ENCODE data around the gene BIRC5. TPM values are rescaled to one million over a fixed set of nuclear protein-coding genes. Genes with fewer than 3 reads are reported as not detected.

BIRC5 gene
- total RNA-seq, 1 donor from 2014 or later: 68.0 TPM

DNA sequence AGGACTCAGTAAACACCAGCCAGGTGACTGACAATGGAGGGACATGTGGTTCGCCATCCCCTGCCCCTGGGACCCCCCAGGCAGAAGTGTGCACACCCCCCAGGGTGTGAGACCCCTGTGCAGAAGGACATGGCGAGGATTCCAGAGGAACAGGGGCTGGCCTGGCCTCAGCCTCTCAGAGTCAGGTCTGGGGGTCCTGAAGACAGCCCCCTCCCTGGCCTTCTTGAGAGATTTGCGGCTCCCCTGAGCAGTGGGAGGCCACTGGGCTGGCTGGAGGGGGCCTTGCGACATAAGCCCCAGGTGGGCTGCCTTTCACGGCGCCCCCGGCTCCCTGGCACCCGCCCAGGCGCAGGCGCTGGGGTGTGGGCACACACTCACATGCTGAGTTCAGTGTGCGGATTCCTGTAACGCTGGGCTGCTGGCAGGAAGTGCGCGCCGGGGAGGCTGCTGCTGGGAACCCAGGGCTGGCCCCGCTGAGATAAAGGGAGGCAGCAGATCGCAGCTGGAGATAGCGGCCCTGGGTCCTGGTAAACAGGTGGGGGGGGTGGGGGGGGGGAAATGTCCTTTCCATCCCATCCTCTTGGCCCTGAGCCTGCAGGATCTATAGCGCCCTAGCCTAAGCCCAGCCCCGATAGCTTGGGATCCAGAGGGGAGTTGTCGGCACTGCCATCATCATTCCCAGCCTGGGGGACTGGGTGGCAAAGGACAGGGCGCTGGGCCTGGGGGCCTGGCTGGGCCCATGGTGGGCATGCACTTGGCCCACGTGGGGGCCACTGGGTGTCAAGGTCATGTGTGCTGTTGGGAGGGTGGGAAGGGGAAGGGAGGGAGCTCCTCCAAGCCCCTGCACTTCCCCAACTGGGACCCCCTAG is 44.5 kb downstream of the BIRC5 start:
- TF ChIP-seq, protein P1, sequence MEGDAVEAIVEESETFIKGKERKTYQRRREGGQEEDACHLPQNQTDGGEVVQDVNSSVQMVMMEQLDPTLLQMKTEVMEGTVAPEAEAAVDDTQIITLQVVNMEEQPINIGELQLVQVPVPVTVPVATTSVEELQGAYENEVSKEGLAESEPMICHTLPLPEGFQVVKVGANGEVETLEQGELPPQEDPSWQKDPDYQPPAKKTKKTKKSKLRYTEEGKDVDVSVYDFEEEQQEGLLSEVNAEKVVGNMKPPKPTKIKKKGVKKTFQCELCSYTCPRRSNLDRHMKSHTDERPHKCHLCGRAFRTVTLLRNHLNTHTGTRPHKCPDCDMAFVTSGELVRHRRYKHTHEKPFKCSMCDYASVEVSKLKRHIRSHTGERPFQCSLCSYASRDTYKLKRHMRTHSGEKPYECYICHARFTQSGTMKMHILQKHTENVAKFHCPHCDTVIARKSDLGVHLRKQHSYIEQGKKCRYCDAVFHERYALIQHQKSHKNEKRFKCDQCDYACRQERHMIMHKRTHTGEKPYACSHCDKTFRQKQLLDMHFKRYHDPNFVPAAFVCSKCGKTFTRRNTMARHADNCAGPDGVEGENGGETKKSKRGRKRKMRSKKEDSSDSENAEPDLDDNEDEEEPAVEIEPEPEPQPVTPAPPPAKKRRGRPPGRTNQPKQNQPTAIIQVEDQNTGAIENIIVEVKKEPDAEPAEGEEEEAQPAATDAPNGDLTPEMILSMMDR (conservative IDR thresholded peaks at IDR 0.05; ENCODE audit: low read depth, low read length): no peak
- H3K4me3 ChIP-seq (ENCODE audit: low read depth, low read length): no peak overlapping the region
- no peak for DNase-seq (ENCODE audit: low read depth)

DNA sequence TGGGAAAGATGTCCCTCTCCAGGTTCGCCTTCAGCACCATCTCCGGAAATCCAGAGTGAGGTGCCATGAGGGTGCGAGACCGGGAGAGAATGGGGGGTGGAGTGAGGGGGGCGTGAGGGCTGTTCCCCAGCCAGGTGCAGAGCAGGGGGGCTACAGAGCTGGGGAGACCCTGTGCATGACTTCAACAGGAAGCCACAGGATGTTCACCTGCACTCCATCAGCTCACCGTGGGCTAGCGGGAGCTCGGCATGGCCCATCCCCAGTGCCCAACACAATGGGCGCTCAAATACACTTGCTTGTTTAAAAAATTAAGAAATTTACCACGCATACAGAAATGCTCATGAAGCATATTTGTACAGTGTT is 45.1 kb downstream of the BIRC5 start:
- DNase-seq (ENCODE audit: low read depth): no peak
- TF ChIP-seq, protein P1 (conservative IDR thresholded peaks at IDR 0.05; ENCODE audit: low read depth, low read length): no peak
- H3K4me3 ChIP-seq (ENCODE audit: low read depth, low read length): no peak overlapping the region

DNA sequence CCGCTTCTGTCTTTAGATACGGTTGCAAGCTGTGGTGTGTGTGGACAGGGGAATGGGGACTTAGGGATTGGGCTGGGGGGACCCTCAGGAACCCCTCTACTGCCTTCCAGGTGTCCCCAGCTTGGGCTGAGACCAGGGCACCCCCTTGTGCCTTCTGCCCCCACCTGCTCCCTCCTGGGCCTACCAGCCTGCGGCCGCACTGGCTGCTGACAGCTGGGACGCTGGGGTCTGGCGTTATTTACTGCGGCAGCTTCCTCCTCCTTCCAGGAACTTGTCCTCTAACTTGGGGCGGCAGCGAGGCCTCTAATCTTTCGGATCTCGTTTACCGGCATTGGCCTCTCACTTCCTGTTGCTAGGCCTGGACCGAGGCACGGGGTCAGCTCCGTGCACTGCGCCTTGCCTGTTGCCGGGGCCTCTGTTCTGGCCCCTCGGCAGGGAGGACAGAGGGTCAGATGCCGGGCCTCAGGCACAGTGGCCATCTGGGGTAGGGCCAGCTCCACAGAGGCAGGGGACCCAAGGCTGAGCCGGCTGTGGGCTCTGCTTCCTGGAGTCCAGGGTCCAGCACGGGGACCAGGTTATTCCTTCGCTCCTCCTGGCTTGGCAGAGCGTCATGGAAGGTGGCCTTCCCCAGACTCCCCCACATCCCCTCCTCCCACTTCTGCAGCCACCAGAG is 49.1 kb downstream of the BIRC5 start:
- TF ChIP-seq, protein P1 (conservative IDR thresholded peaks at IDR 0.05; ENCODE audit: low read depth, low read length): no peak
- H3K4me3 ChIP-seq (ENCODE audit: low read depth, low read length): no peak overlapping the region
- DNase-seq (ENCODE audit: low read depth): no peak

DNA sequence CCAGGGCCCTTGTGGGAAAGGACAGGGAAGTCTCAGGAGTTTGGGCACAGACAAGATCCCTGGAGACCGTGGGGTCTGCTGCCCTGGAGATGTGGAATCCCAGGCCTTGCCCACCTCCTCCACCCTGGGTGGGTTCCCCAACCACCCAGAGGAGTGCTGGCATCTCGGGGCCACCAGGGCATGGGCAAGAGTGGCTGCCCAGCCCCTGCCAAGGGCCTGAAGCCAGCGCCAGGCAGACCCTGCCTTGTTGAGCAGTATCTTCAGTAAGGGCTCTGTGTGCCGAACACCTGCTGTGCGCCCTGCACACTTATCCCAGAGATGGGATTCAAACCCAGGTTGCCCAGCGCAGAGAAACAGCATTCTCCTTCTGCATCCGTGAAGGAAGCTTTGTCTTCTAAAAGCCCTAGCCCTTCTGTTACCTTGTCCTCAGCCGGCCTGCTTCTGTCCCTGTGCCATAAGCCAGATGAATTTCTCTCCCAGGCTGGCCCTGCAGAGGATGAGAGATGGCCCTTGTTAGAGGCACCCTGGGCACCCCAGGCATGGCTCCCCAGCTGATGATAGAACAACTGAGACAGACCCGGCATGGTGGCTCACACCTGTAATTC is 49.8 kb downstream of the BIRC5 start:
- DNase-seq (ENCODE audit: low read depth): no peak
- TF ChIP-seq, protein P1 (conservative IDR thresholded peaks at IDR 0.05; ENCODE audit: low read depth, low read length): no peak
- no peak overlapping the region for H3K4me3 ChIP-seq (ENCODE audit: low read depth, low read length)

DNA sequence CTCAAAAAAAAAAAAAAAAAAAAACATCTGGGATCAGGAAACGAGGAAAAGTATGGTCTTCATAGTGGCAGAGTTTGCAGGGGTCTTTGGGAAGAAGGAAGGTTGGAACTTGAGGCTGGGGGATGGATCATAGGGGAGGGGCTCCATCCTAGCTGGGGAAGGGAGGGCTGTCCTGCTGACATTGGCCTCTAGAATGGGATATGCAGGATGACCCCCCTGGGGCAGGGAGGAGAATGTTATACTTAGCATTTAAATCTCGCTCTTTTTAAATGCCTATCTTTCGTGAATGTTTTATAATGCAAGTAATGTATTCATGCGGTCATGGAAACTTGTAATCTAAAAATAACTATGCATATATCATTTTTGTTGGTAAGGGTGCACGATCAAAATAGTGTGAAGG is 50.5 kb downstream of the BIRC5 start:
- no peak for DNase-seq (ENCODE audit: low read depth)
- H3K4me3 ChIP-seq (ENCODE audit: low read depth, low read length): no peak overlapping the region
- TF ChIP-seq, protein P1 (conservative IDR thresholded peaks at IDR 0.05; ENCODE audit: low read depth, low read length): no peak

DNA sequence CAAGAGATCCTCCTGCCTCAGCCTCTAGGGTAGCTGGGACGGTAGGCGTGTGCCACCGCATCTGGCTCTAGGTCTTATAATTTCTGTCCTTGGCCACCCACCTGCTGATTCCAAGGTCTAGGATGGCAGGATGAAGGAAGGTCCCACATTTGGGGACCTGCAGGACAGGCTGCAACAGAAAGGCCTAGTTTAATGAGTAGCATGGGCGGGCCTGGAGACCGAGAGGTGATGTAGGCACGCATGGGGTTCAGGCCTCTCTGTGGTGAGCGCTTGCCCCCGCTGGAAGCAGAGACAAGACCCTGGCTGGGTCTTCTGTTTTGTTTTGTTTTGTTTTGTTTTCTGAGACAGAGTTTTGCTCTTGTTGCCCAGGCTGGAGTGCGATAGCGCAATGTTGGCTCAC is 51.1 kb downstream of the BIRC5 start:
- no peak for DNase-seq (ENCODE audit: low read depth)
- TF ChIP-seq, protein P1 (conservative IDR thresholded peaks at IDR 0.05; ENCODE audit: low read depth, low read length): no peak
- no peak overlapping the region for H3K4me3 ChIP-seq (ENCODE audit: low read depth, low read length)
